Mucosa of descending colon (tissue), 3 donors: ENCODE data around the gene TM4SF20. TPM values are rescaled to one million over a fixed set of nuclear protein-coding genes. Genes with fewer than 3 reads are reported as not detected.

Experiments used
- ATAC-seq: fragments of 200-7000 bp; cut with Tn5 transposase; one replicate; pipeline ENCODE4 v1.9.1; 2020; ENCODE audit warnings: mild to moderate bottlenecking, moderate library complexity
- DNase-seq, 3 donors: peaks; one replicate each; pipeline ENCODE4 v3.0.0-alpha.2; 2020
- H3K36me3 ChIP-seq: fragments of 200-600 bp; one replicate; pipeline ENCODE4 v1.8.0; 2021; ENCODE audit warnings: low read depth, mild to moderate bottlenecking
- H3K4me1 ChIP-seq: fragments of 200-600 bp; one replicate; pipeline ENCODE4 v1.8.0; 2021; ENCODE audit warnings: low read depth, mild to moderate bottlenecking
- H3K4me3 ChIP-seq: fragments of 200-600 bp; one replicate; pipeline ENCODE4 v1.8.0; 2021; ENCODE audit warnings: mild to moderate bottlenecking
- H3K9me3 ChIP-seq: fragments of 200-600 bp; one replicate; pipeline ENCODE4 v1.8.0; 2021; ENCODE audit warnings: mild to moderate bottlenecking
- CTCF ChIP-seq: fragments of 200-600 bp; IDR thresholded peaks from one replicate; pipeline ENCODE4 v1.8.0; 2022; ENCODE audit warnings: antibody characterized with exemption, mild to moderate bottlenecking
- intact Hi-C, 2 donors: fragments of 100-400 bp; cut with DNase I in 1 of 2; cut with micrococcal nuclease in 1 of 2; formaldehyde crosslinking; loops; one replicate each; pipeline versions ENCODE4 v1.11.0 to v1.11.1; 2022; cut with DNase I, micrococcal nuclease
- total RNA-seq, 3 donors: library from RNA; stranded (reverse); fragmentation: NEBNext Ultra II Directional in 2 of 3; extraction: Animal tissue kit (Norgen Biotek cat#: 25700) in 2 of 3; gene quantifications; one replicate each; pipeline versions ENCODE4 v1.2.1 to v1.2.4, GENCODE V29; 2021 to 2023
- donor health status: DM: no; HTN: no; CAD: no; lungs with moderate emphysema.
- donor health status: DM: no; HTN: no; CAD: no.
- donor health status: DM: no; HTN: yes; CAD: no.

Gene TM4SF20
- total RNA-seq, 3 donors from 2014 or later, result 3.9 to 12.6 (median 9.1) TPM

DNA sequence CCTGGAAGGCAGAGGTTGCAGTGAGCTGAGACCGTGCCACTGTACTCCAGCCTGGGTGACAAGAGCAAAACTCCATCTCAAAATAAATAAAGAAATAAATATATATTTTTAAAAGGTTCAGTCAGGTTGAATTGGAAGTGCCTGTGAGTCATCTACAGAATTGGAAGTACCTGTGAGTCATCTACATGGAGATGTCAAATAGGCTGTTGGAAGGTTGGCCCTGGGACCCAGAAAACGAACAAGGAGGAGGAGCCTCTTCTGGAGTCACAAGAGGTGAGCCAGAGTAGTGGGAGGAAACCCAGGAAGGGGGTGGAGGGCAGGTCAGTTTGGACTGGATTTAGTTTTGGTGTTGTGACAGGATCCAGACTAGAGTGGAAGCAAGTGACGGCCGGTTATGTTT lies 23.9 kb upstream of the TM4SF20 start:
- Histone ChIP-seq H3K9me3 (no peaks in the 10 kb centered on the region), H3K4me3 (no peak overlapping the region), H3K4me1 (peaks cover 3% of the 10 kb centered on the region), H3K36me3 (no peaks in the 10 kb centered on the region)
- TF ChIP-seq CTCF, result no peak
- ATAC-seq (no peak), DNase-seq (no peak)
- intact Hi-C loops, result no loop called here

DNA sequence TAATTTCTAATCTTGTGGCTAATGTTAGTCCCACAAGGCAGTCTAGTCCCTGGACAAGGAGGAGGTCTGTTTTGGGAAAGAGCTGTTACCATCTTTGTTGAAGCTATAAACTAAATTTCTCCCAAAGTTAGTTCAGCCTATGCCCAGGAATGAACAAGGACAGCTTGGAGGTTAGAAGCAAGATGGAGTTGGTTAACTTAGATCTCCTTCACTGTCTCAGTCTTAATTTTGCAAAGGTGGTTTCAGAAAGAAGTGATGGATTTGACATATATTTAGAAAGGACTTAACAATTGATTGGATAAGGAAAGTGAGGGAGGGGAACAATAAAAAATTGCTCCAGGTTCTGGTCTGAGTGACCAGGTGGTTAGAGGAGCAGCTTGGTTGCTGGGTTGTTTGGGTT lies 23.2 kb upstream of the TM4SF20 start:
- no peak for TF ChIP-seq CTCF
- no peaks in the 10 kb centered on the region for H3K9me3 ChIP-seq
- no peaks in the 10 kb centered on the region for H3K36me3 ChIP-seq
- intact Hi-C loops, result no loop called here
- DNase-seq (no peak), ATAC-seq (no peak)
- peaks cover 3% of the 10 kb centered on the region for H3K4me1 ChIP-seq
- no peak overlapping the region for H3K4me3 ChIP-seq

DNA sequence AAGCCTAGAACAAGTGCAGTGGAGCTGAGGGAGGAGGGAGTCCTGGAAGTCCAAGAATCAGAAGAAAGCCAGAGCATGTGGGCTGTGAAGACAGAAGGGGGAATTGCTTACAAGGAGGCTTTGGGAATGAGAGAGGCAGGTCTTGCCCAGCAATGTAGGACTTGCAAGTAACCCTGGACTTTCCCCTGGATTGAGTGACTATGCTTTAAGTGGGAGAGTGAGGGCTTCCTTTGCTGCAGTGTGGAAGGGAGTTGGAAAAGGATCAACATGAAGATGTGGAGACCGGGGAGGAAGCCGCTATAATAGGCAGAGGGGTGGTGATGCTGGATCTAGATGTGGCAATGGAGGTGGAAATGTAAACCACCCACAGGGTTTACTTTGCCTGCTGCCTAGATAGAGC lies 22.4 kb upstream of the TM4SF20 start:
- no peaks in the 10 kb centered on the region for H3K36me3 ChIP-seq
- H3K9me3 ChIP-seq, result no peaks in the 10 kb centered on the region
- DNase-seq (no peak), ATAC-seq (no peak)
- peaks cover 3% of the 10 kb centered on the region for H3K4me1 ChIP-seq
- intact Hi-C loops, result no loop called here
- no peak for TF ChIP-seq CTCF
- H3K4me3 ChIP-seq, result no peak overlapping the region

GRCh38 chr2:227398684-227399670 lies 19.9 kb upstream of the TM4SF20 start:
- intact Hi-C loops, result no loop called here
- peak; percentile 62 for ATAC-seq
- Histone ChIP-seq H3K36me3 (no peaks in the 10 kb centered on the region), H3K4me1 (no peaks in the 10 kb centered on the region), H3K9me3 (no peaks in the 10 kb centered on the region), H3K4me3 (no peak overlapping the region)
- DNase-seq, result no peak
- TF ChIP-seq CTCF, result no peak

DNA sequence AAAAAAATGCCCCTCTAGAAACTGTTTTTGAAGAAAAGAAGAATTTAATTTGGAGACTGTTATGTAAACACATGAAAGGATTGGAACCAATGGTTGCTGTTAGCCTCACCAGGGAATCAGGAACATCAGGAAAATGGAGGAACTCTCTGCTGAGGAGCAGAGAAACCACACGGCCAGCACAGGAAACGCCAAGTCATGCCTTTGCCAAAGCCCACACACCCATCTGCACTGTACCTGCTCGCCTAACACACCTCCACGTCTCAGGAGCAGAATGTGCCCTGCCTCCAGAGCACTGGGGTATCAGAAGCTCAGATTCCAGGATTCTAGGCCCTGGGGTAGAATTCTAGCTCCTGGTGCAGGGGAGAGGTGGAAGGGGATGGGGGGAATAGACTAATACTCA lies 18.5 kb upstream of the TM4SF20 start:
- Histone ChIP-seq H3K4me3 (no peak overlapping the region), H3K36me3 (no peaks in the 10 kb centered on the region), H3K9me3 (no peaks in the 10 kb centered on the region), H3K4me1 (no peaks in the 10 kb centered on the region)
- no peak for DNase-seq
- intact Hi-C loops, result no loop called here
- peak; percentile 11 for ATAC-seq
- no peak for TF ChIP-seq CTCF
